Suprapubic skin (tissue), 4 donors: ENCODE results near the gene ANXA4.

Experiments
- EP300 ChIP-seq: sonication (generic); formaldehyde crosslinking; IDR thresholded peaks from one replicate; pipeline ENCODE4 v1.6.1; 2017; ENCODE audit warnings: antibody characterized with exemption
- POLR2A ChIP-seq, 2 donors: fragments of 450-650 bp; IDR thresholded peaks; one replicate each; pipeline ENCODE4 v1.6.1; 2017; ENCODE audit warnings: antibody characterized with exemption in 2 of 2, mild to moderate bottlenecking in 2 of 2, moderate library complexity in 2 of 2
- POLR2AphosphoS5 ChIP-seq, 3 donors: sonication (generic); formaldehyde crosslinking; IDR thresholded peaks; one replicate each; pipeline ENCODE4 v1.6.1; 2017; ENCODE audit warnings: antibody characterized with exemption in 3 of 3
- TF ChIP-seq, protein P1 (sequence below), 2 donors: fragments of 200-600 bp in 1 of 2; fragments of 450-650 bp in 1 of 2; sonication (generic) in 1 of 2; IDR thresholded peaks; one replicate each; pipeline ENCODE4 v1.5.1; 2016 to 2019; ENCODE audit warnings: antibody characterized with exemption in 2 of 2, mild to moderate bottlenecking in 1 of 2, moderate library complexity in 1 of 2

DNA sequence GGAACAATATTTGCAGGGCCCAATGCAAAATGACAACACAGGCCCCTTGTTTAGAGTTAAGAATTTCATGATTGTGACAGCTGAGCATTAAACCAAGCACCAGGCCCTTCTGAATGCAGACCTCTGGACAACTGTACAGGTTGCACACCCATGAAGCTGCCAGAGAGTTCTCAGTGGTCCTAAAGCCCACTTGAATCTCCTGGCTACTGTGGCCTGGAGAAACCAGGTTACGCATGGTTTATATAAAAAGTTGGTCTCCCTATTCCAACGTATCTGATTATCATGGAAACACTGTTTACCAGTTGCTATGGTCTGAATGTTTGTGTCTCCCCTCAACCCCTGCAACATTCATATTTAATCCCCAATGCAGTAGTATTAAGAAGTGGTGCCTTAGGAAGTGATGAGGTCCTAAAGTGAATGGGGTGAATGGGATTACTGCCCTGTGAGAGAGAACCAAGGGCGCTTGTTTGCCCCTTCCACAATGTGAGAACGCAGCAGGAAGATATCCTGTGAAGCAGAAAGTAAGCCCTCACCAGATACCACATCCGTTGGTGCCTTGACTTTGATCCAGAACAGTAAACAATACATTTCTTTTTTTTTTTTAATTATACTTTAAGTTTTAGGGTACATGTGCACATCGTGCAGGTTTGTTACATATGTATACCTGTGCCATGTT lies 48.0 kb upstream of the ANXA4 start:
- TF ChIP-seq, protein P1, sequence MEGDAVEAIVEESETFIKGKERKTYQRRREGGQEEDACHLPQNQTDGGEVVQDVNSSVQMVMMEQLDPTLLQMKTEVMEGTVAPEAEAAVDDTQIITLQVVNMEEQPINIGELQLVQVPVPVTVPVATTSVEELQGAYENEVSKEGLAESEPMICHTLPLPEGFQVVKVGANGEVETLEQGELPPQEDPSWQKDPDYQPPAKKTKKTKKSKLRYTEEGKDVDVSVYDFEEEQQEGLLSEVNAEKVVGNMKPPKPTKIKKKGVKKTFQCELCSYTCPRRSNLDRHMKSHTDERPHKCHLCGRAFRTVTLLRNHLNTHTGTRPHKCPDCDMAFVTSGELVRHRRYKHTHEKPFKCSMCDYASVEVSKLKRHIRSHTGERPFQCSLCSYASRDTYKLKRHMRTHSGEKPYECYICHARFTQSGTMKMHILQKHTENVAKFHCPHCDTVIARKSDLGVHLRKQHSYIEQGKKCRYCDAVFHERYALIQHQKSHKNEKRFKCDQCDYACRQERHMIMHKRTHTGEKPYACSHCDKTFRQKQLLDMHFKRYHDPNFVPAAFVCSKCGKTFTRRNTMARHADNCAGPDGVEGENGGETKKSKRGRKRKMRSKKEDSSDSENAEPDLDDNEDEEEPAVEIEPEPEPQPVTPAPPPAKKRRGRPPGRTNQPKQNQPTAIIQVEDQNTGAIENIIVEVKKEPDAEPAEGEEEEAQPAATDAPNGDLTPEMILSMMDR (IDR thresholded peaks at IDR 0.05): no peak
- TF ChIP-seq EP300 (no peak), POLR2A (IDR thresholded peaks at IDR 0.05) (no peak), POLR2AphosphoS5 (IDR thresholded peaks at IDR 0.05) (no peak)
